HTR-8/SVneo (cell line): ENCODE results near the gene PAPSS1.
"Not testable (repeated sequence)": the region's sequence is repeated elsewhere in the genome, so short reads cannot be mapped to it uniquely, and the experiment has no call there.

Source experiments
- DNase-seq: peaks from one replicate; pipeline ENCODE4 v3.0.0; 2011; ENCODE audit warnings: low spot score, mixed read lengths; ENCODE audit not compliant: insufficient read length
- FAIRE-seq: peaks from 2 replicates; lab custom pipeline; 2011; peaks lifted over from hg19 to GRCh38; lab: Jason Lieb, UNC

Gene PAPSS1

DNA sequence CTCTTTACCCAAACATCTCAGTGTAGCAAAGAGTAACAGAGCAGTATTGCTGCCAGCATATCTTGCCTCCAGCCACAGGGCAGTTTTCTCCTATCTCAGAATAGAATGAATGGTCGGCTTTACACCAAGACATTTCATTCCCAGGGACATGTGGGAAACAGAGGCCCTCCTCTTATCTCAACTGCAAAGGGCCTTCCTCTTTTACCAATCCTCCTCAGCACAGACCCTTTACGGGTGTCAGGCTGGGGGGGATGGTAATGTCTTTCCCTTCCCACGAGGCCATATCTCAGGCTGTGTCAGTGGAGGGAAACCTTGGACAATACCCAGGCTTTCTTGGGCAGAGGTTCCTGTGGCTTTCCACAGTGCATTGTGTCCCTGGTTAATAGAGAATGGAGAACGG, 9.0 kb upstream of the PAPSS1 start:
- DNase-seq, FAIRE-seq: not testable (repeated sequence)

- FAIRE-seq, DNase-seq: not testable (repeated sequence)
Observed at GRCh38 chr4:107726131-107726925, 6.3 kb upstream of the PAPSS1 start.

- DNase-seq (no peak), FAIRE-seq (no peak)
Observed at GRCh38 chr4:107725281-107725859, 5.3 kb upstream of the PAPSS1 start.

DNA sequence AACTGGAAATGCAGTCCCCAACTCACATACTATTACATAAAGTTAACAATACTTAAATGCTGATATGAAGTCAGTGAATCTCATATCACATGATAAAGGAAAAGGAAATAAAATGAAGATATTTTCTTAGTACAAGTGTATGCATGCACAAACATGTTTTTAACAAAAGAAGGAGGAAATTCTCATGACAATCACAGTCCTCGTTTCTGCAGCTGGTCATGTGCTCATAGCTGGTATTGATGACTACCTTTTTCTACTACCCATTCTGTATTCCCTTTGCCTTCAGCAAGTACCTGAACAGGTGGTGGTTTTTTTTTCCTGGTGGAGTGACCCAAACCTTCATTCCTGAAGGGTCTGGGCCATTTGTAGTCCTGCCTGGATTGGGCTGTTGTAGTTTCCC, 3.3 kb upstream of the PAPSS1 start:
- DNase-seq, FAIRE-seq: not testable (repeated sequence)

GRCh38 chr4:107721436-107722100, 1.5 kb upstream of the PAPSS1 start:
- no peak for DNase-seq
- FAIRE-seq, result no peak

GRCh38 chr4:107719207-107719921, 670 bp downstream of the PAPSS1 start:
- DNase-seq (no peak), FAIRE-seq (no peak)

- no peak for FAIRE-seq
- no peak for DNase-seq
Observed at GRCh38 chr4:107718351-107718965, 1.6 kb downstream of the PAPSS1 start.

DNA sequence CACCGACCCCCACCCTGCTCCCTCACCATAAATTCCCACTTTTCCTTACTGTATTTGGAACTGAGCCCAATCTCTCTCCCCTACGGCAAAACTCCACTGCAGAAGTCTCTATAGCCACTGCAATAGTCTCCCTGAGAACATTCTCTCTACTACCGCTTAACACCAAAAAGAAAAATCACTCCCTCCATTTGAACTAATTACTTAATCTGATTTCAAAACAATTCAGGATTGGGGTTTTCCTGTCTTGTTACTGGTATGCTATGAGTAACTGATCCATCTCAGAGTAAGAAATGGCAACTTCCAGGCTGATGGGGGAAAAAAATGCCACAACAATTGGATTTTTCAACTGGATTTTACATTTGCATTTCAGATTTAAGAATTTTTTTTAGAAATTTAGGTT, 5.8 kb downstream of the PAPSS1 start:
- FAIRE-seq (no peak), DNase-seq (no peak)

DNA sequence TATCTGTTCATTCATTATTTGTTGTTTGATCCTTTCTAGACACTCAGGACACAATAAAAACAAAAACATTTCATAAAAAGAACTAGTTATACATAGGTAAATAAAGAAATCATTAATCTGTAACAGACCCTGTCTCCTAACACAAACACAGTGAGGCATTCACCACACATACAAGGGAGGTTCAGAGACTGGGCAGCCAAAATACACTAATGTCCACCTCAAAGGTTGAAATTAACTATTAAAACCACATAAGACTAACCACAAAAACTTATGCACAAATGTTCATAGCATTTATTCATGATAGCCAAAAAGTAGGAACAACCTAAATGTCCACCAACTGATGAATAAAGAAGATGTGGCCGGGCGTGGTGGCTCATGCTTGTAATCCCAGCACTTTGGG, 7.8 kb downstream of the PAPSS1 start:
- DNase-seq (no peak), FAIRE-seq (no peak)

- DNase-seq (no peak), FAIRE-seq (no peak)
Observed at GRCh38 chr4:107711831-107712230, 8.2 kb downstream of the PAPSS1 start.

GRCh38 chr4:107710493-107711459, 9.3 kb downstream of the PAPSS1 start:
- no peak for FAIRE-seq
- no peak for DNase-seq

DNA sequence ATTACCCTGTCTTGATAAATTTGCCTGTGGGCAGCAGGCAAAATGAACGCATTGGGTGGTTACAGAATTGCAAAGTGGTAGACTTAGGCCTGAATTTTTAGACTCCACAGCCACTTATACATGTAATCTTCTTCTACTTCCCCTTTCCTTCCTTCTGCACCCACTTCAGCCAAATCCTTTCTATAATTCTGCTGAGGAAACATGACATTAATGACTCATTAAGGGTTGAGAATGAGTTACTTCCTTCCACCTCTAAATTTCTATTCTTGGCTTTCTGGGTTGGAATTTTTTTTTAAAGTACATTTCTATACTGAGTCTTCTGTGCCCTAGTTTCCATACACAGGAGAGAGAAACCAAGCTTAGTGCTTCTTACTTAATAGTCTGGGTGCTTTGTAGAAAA, 10.1 kb downstream of the PAPSS1 start:
- no peak for DNase-seq
- no peak for FAIRE-seq

DNA sequence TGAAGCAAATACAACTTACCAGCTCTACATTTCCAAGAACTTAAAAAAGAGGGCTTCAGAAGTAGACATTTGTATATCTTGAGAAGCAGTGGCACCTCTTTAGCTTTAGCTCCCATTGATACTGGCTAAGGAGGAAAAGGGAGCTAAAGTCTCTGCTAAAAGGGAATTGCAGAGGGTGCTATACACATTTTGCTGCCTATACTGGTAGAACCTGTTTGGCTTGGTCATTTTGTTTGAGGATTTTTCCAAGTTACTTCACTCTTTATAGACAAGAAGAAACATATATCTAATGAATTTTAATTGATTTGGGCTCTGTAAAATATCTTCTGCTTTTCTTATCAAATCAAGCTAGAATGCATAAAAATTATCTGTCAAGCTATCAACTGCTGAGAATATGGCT, 11.8 kb downstream of the PAPSS1 start:
- DNase-seq, result no peak

DNA sequence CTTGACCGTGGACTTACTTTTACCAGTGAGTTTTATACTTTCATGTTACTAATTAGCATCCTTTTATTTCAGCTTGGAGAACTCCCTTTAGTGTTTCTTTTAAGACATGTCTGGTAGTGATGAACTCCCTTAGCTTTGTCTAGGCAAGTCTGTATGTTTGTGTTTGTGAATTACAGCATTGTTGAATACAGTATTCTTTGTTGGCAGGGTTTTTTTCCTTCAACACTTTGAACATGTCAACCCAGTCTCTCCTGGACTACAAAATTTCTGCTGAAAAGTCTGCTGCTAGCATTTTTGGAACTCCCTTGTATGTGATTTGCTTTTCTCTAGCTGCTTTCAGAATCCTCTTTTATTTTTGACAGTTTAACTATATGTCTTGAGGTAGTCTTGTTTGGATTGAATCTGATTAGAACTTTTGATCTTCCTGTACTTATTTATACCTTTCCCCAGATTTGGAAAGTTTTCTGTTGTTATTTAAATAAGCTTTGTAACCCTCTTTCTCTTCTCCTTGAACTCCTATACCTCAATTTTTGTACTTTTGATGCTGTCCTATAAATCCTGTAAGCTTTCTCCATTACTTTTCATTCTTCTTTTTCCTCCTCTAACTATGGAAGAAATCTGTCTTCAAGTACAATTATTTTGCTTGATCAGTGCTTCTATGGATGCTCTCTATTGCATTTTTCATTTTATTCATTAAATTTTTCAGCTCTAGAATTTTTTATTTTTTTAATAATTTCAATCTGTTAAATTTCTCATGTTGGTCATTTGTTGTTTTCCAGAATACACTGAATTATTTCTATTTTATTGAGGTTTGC, 14.1 kb downstream of the PAPSS1 start:
- FAIRE-seq (no peak), DNase-seq (no peak)

More for the DNA sequence above, 11.8 kb downstream of the PAPSS1 start:
- no peak for FAIRE-seq

DNA sequence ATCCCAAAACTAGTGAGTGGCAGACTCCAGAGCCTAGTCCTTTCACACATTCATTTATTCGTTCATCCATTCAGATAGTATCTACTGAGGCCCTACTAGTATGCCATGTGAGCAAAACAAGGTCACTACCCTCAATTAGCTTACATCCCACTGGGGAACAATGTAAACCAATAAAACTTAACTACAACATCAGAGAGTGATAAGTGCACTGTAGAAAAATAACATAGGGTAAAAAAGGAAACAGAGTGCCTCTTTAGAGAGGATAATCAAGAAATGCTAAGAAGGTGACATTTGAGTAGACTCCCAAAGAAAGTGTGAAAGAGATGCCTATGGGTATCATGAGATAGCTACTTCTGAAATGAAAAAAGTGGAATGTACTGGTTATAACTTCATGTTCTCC, 18.5 kb downstream of the PAPSS1 start:
- no peak for FAIRE-seq
- no peak for DNase-seq

DNA sequence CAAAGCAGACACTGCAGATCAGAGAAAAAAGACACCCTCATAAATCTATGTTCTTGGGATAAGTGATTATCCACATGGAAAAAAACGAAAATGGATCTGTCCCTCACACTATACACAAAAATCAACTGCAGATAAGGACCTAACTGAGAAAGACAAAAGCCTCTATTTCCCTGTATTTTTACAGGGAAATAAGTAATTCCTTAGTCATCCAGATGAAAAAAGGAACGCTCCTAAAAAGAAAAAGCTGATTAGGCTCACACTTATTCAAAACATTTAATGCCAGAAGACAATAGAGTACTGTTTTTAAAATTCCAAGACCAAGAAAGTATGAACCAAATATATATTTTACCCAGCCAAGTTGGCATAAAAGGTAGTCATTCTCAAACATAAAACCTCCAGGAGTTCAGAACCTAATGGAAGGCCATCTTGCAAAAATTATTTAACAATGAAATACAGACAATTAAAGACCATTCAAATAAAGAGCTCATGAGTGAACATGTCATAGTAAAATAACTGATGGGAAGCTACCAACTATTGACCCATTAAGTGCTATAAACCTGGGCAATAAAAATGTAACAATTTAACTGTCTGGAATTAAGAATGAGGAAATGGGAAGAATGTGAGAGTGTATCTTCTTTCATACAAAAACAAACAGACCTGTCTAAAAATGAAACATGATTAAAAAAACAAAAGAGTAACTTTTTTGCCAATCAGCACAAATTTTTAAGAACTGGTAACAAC, 20.4 kb downstream of the PAPSS1 start:
- FAIRE-seq (no peak), DNase-seq (no peak)

DNA sequence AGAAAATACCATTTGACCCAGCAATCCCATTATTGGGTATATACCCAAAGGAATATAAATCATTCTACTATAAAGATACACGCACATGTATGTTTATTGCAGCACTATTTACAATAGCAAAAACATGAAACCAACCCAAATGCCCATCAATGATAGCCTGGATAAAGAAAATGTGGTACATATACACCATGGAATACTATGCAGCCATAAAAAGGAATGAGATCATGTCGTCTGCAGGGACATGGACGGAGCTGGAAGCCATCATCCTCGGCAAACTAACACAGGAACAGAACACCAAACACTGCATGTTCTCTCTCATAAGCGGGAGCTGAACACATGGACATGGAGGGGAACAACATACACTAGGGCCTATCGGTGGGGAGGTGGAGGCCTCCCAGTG, 23.8 kb downstream of the PAPSS1 start:
- DNase-seq, FAIRE-seq: not testable (repeated sequence)

GRCh38 chr4:107693132-107693531, 26.9 kb downstream of the PAPSS1 start:
- no peak for FAIRE-seq
- DNase-seq, result no peak
